SK-N-MC (cell line): Measurements from ENCODE around the gene ADAMTSL3.

Source experiments
- EZH2 ChIP-seq: fragments of 200-600 bp; sonication (generic); IDR thresholded peaks from one replicate; pipeline ENCODE4 v1.6.1; 2017; ENCODE audit warnings: antibody characterized with exemption
- POLR2AphosphoS5 ChIP-seq: IDR thresholded peaks from 2 replicates; pipeline ENCODE4 v1.6.1; 2012; ENCODE audit warnings: mild to moderate bottlenecking, low read depth, low read length, borderline replicate concordance

DNA sequence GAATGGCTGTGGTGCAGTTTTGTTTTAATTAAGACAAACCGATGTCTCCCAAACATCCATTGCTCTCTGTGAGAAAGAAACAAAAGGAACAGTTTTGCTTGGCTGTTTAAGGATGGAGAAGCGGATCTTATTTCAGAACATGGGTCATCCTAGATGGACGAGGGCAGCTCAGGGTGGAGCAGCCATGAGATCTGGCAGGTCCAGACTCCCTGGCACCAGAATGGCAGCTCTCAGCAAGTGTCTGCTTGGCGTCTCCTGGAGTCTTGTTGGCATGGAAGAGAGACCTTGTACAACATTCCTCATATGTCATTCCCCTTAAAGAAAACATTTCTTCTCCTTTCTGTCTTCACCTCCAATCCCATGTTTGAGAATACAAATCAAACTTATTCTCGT is 93.8 kb downstream of the ADAMTSL3 start:
- TF ChIP-seq EZH2 (no peak), POLR2AphosphoS5 (no peak)
